ENCODE results near the gene SAMD15.

DNA sequence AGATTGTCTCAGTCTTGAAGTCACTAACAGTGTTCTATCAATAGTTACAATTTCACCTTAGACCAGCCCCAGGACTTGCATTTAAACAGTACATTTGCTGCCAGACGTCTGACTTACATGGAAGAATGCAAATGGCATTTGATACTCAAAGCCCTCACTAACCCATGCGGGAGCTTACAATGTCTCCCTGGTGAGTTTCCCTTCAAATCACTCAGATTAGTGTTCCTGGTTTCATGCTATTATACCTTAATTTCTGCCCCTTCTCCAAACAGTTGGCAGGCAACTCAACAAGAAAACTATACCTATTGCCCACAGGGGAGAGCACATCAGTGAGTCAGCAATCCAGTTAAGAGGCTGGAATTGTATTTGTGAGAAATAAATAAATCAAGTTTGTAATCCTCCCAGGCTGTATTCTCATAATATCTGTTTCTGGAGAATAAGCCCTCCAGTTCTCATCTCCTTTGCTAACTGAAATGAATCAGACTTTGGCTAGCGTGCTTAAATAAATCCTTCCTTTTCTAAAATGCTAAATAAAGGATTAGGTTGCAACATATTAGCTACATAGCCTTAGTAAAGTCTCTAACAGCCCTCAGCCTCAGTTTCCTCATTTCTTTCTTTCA is 32.7 kb upstream of the SAMD15 start:
- TF ChIP-seq, protein P1, sequence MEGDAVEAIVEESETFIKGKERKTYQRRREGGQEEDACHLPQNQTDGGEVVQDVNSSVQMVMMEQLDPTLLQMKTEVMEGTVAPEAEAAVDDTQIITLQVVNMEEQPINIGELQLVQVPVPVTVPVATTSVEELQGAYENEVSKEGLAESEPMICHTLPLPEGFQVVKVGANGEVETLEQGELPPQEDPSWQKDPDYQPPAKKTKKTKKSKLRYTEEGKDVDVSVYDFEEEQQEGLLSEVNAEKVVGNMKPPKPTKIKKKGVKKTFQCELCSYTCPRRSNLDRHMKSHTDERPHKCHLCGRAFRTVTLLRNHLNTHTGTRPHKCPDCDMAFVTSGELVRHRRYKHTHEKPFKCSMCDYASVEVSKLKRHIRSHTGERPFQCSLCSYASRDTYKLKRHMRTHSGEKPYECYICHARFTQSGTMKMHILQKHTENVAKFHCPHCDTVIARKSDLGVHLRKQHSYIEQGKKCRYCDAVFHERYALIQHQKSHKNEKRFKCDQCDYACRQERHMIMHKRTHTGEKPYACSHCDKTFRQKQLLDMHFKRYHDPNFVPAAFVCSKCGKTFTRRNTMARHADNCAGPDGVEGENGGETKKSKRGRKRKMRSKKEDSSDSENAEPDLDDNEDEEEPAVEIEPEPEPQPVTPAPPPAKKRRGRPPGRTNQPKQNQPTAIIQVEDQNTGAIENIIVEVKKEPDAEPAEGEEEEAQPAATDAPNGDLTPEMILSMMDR (conservative IDR thresholded peaks at IDR 0.05; ENCODE audit: low read depth in 2 of 2): no peak
- TF ChIP-seq, protein P2, sequence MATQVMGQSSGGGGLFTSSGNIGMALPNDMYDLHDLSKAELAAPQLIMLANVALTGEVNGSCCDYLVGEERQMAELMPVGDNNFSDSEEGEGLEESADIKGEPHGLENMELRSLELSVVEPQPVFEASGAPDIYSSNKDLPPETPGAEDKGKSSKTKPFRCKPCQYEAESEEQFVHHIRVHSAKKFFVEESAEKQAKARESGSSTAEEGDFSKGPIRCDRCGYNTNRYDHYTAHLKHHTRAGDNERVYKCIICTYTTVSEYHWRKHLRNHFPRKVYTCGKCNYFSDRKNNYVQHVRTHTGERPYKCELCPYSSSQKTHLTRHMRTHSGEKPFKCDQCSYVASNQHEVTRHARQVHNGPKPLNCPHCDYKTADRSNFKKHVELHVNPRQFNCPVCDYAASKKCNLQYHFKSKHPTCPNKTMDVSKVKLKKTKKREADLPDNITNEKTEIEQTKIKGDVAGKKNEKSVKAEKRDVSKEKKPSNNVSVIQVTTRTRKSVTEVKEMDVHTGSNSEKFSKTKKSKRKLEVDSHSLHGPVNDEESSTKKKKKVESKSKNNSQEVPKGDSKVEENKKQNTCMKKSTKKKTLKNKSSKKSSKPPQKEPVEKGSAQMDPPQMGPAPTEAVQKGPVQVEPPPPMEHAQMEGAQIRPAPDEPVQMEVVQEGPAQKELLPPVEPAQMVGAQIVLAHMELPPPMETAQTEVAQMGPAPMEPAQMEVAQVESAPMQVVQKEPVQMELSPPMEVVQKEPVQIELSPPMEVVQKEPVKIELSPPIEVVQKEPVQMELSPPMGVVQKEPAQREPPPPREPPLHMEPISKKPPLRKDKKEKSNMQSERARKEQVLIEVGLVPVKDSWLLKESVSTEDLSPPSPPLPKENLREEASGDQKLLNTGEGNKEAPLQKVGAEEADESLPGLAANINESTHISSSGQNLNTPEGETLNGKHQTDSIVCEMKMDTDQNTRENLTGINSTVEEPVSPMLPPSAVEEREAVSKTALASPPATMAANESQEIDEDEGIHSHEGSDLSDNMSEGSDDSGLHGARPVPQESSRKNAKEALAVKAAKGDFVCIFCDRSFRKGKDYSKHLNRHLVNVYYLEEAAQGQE (IDR thresholded peaks at IDR 0.05; ENCODE audit: unreplicated experiment): no peak
